ENCODE data around the gene CEBPG.

- TF ChIP-seq CTCF (IDR thresholded peaks at IDR 0.05) (no peak), POLR2AphosphoS5 (IDR thresholded peaks at IDR 0.05) (no peak), POLR2A (IDR thresholded peaks at IDR 0.05) (no peak), EP300 (IDR thresholded peaks at IDR 0.05) (no peak)
Measured at GRCh38 chr19:33355535-33355934, 18.0 kb upstream of the CEBPG start.
